ENCODE results near the gene PPY.

- TF ChIP-seq POLR2A (IDR thresholded peaks at IDR 0.05) (no peak), CTCF (IDR thresholded peaks at IDR 0.05) (no peak)
These were observed 9.9 kb downstream of the PPY start for GRCh38 chr17:43932357-43932756.
